ES-I3 (cell line): Measurements from ENCODE around the gene HOMER2.
"Not testable (repeated sequence)": the region's sequence is repeated elsewhere in the genome, so short reads cannot be mapped to it uniquely, and the experiment has no call there.

ENCODE experiments used
- H3K36me3 ChIP-seq: 2 replicates; pipeline ENCODE4 v1.6.1; 2013; ENCODE audit warnings: mild to moderate bottlenecking, low read length, control low read depth, moderate library complexity; ENCODE audit not compliant: insufficient read depth
- H3K4me1 ChIP-seq: 2 replicates; pipeline ENCODE4 v1.6.1; 2013; ENCODE audit warnings: mild to moderate bottlenecking, control low read depth, low read length; ENCODE audit not compliant: insufficient read depth
- H3K9ac ChIP-seq: 2 replicates; pipeline ENCODE4 v1.6.1; 2013; ENCODE audit warnings: low read depth, mild to moderate bottlenecking, low read length, moderate library complexity
- H3K9me3 ChIP-seq: 2 replicates; pipeline ENCODE4 v1.6.1; 2013; ENCODE audit warnings: mild to moderate bottlenecking, low read length, moderate library complexity; ENCODE audit not compliant: control insufficient read depth, insufficient read depth

Gene HOMER2

GRCh38 chr15:82843566-82843965, 109.0 kb downstream of the HOMER2 start:
- H3K4me1 ChIP-seq, result no peaks in the 10 kb centered on the region
- H3K9me3 ChIP-seq, result no peaks in the 10 kb centered on the region
- no peak overlapping the region for H3K9ac ChIP-seq
- no peaks in the 10 kb centered on the region for H3K36me3 ChIP-seq

- no peaks in the 10 kb centered on the region for H3K9me3 ChIP-seq
- peaks cover 4% of the 10 kb centered on the region for H3K36me3 ChIP-seq
- H3K4me1 ChIP-seq, result no peaks in the 10 kb centered on the region
- no peak overlapping the region for H3K9ac ChIP-seq
Observed at GRCh38 chr15:82840166-82840565, 112.4 kb downstream of the HOMER2 start.

GRCh38 chr15:82839136-82839535, 113.4 kb downstream of the HOMER2 start:
- Histone ChIP-seq H3K9ac (no peak overlapping the region), H3K36me3 (peaks cover 9% of the 10 kb centered on the region), H3K9me3 (no peaks in the 10 kb centered on the region), H3K4me1 (no peaks in the 10 kb centered on the region)

- Histone ChIP-seq H3K4me1 (no peaks in the 10 kb centered on the region), H3K9me3 (no peaks in the 10 kb centered on the region), H3K36me3 (peaks cover 13% of the 10 kb centered on the region)
Observed at GRCh38 chr15:82838096-82838735, 114.3 kb downstream of the HOMER2 start.

GRCh38 chr15:82835391-82835917, 117.1 kb downstream of the HOMER2 start:
- H3K9ac ChIP-seq, result no peak overlapping the region
- peaks cover 13% of the 10 kb centered on the region for H3K36me3 ChIP-seq
- peaks cover 11% of the 10 kb centered on the region for H3K4me1 ChIP-seq

More at GRCh38 chr15:82838096-82838735, 114.3 kb downstream of the HOMER2 start:
- no peak overlapping the region for H3K9ac ChIP-seq

GRCh38 chr15:82833362-82833682, 119.2 kb downstream of the HOMER2 start:
- H3K9ac ChIP-seq, result no peak overlapping the region
- H3K9me3 ChIP-seq, result no peaks in the 10 kb centered on the region
- H3K36me3 ChIP-seq, result peaks cover 18% of the 10 kb centered on the region
- peaks cover 11% of the 10 kb centered on the region for H3K4me1 ChIP-seq

More at GRCh38 chr15:82835391-82835917, 117.1 kb downstream of the HOMER2 start:
- H3K9me3 ChIP-seq, result no peaks in the 10 kb centered on the region

GRCh38 chr15:82832601-82833361, 119.7 kb downstream of the HOMER2 start:
- Histone ChIP-seq H3K4me1 (peaks cover 11% of the 10 kb centered on the region), H3K9ac (no peak overlapping the region), H3K36me3 (peaks cover 22% of the 10 kb centered on the region), H3K9me3 (no peaks in the 10 kb centered on the region)

GRCh38 chr15:82831894-82832600, 120.5 kb downstream of the HOMER2 start:
- Histone ChIP-seq H3K4me1 (peaks cover 11% of the 10 kb centered on the region), H3K36me3 (peaks cover 25% of the 10 kb centered on the region), H3K9me3 (no peaks in the 10 kb centered on the region), H3K9ac (no peak overlapping the region)

- Histone ChIP-seq H3K9ac (no peak overlapping the region), H3K36me3 (peaks cover 25% of the 10 kb centered on the region), H3K4me1 (peaks cover 11% of the 10 kb centered on the region), H3K9me3 (no peaks in the 10 kb centered on the region)
Observed at GRCh38 chr15:82830427-82831173, 121.9 kb downstream of the HOMER2 start.

GRCh38 chr15:82829234-82829633, 123.3 kb downstream of the HOMER2 start:
- H3K36me3 ChIP-seq, result peaks cover 17% of the 10 kb centered on the region
- no peaks in the 10 kb centered on the region for H3K9me3 ChIP-seq
- H3K4me1 ChIP-seq, result peaks cover 11% of the 10 kb centered on the region
- H3K9ac ChIP-seq, result no peak overlapping the region

GRCh38 chr15:82828075-82828474, 124.4 kb downstream of the HOMER2 start:
- H3K36me3 ChIP-seq, result peaks cover 12% of the 10 kb centered on the region
- H3K9me3 ChIP-seq, result no peaks in the 10 kb centered on the region
- peaks cover 11% of the 10 kb centered on the region for H3K4me1 ChIP-seq
- no peak overlapping the region for H3K9ac ChIP-seq

- Histone ChIP-seq H3K9ac (no peak overlapping the region), H3K36me3 (peaks cover 10% of the 10 kb centered on the region), H3K9me3 (0 out of 2 replicates have a peak, but pooled peaks cover 3% of the 10 kb centered on the region), H3K4me1 (no peaks in the 10 kb centered on the region)
Observed at GRCh38 chr15:82823049-82823448, 129.5 kb downstream of the HOMER2 start.

- not testable (repeated sequence) for H3K4me1 ChIP-seq, H3K9ac ChIP-seq, H3K9me3 ChIP-seq, H3K36me3 ChIP-seq
Observed at GRCh38 chr15:82821851-82822250, 130.7 kb downstream of the HOMER2 start.

GRCh38 chr15:82821396-82821795, 131.1 kb downstream of the HOMER2 start:
- H3K9ac ChIP-seq, H3K36me3 ChIP-seq, H3K9me3 ChIP-seq, H3K4me1 ChIP-seq: not testable (repeated sequence)
